Activated T-helper 17 cell treated with anti-CD3 and anti-CD28 coated beads, Interleukin-2, amount 50 U/mL, for 72 hours (primary cell): Measurements from ENCODE around the gene SCRN1. TPM values are rescaled to one million over a fixed set of nuclear protein-coding genes. Genes with fewer than 3 reads are reported as not detected.

Experiments
- ATAC-seq: fragments of 150-1000 bp; cut with Tn5 transposase; replicated peaks from 2 replicates; pipeline ENCODE4 v1.10.0; 2021; ENCODE audit warnings: mild to moderate bottlenecking, moderate library complexity
- H3K27ac Mint-ChIP-seq: one replicate; pipeline ENCODE4 v1.8.0; 2022; ENCODE audit warnings: mixed read lengths
- H3K27me3 Mint-ChIP-seq: one replicate; pipeline ENCODE4 v1.8.0; 2022; ENCODE audit warnings: mixed read lengths
- H3K36me3 Mint-ChIP-seq: one replicate; pipeline ENCODE4 v1.8.0; 2022; ENCODE audit warnings: low read depth, mild to moderate bottlenecking, mixed read lengths
- H3K4me1 Mint-ChIP-seq: one replicate; pipeline ENCODE4 v1.8.0; 2022; ENCODE audit warnings: mixed read lengths
- H3K4me3 Mint-ChIP-seq: one replicate; pipeline ENCODE4 v1.8.0; 2022; ENCODE audit warnings: mild to moderate bottlenecking, mixed read lengths
- H3K9me3 Mint-ChIP-seq: one replicate; pipeline ENCODE4 v1.8.0; 2022; ENCODE audit warnings: mixed read lengths
- total RNA-seq, 2 donors: library from RNA; stranded (reverse); gene quantifications; one replicate each; pipeline ENCODE4 v1.2.3, GENCODE V29; 2022

Gene SCRN1
- total RNA-seq, 2 donors from 2014 or later: 5.4 to 7.6 TPM

- no peaks in the 10 kb centered on the region for H3K4me1 Mint-ChIP-seq
- no peak overlapping the region for H3K27ac Mint-ChIP-seq
- no peak for ATAC-seq
- no peaks in the 10 kb centered on the region for H3K9me3 Mint-ChIP-seq
- H3K27me3 Mint-ChIP-seq: peaks cover 1% of the 10 kb centered on the region
- H3K4me3 Mint-ChIP-seq: no peak overlapping the region
- H3K36me3 Mint-ChIP-seq: no peaks in the 10 kb centered on the region
Measured at GRCh38 chr7:29890251-29890650, 99.3 kb downstream of the SCRN1 start.

GRCh38 chr7:29889288-29889687 is 100.3 kb downstream of the SCRN1 start:
- Mint-ChIP-seq H3K27me3 (peaks cover 10% of the 10 kb centered on the region), H3K9me3 (no peaks in the 10 kb centered on the region), H3K27ac (no peak overlapping the region), H3K4me3 (no peak overlapping the region), H3K4me1 (no peaks in the 10 kb centered on the region), H3K36me3 (no peaks in the 10 kb centered on the region)
- ATAC-seq: no peak

- H3K27me3 Mint-ChIP-seq: peaks cover 14% of the 10 kb centered on the region
- no peaks in the 10 kb centered on the region for H3K4me1 Mint-ChIP-seq
- H3K27ac Mint-ChIP-seq: no peak overlapping the region
- no peak for ATAC-seq
- H3K36me3 Mint-ChIP-seq: no peaks in the 10 kb centered on the region
- H3K4me3 Mint-ChIP-seq: no peak overlapping the region
- no peaks in the 10 kb centered on the region for H3K9me3 Mint-ChIP-seq
Measured at GRCh38 chr7:29888006-29888405, 101.6 kb downstream of the SCRN1 start.

- no peak overlapping the region for H3K4me3 Mint-ChIP-seq
- no peak overlapping the region for H3K27ac Mint-ChIP-seq
- ATAC-seq: no peak
- H3K4me1 Mint-ChIP-seq: no peaks in the 10 kb centered on the region
- H3K36me3 Mint-ChIP-seq: no peaks in the 10 kb centered on the region
- peaks cover 15% of the 10 kb centered on the region for H3K27me3 Mint-ChIP-seq
- no peaks in the 10 kb centered on the region for H3K9me3 Mint-ChIP-seq
Measured at GRCh38 chr7:29886827-29887226, 102.8 kb downstream of the SCRN1 start.

- Mint-ChIP-seq H3K27me3 (peaks cover 15% of the 10 kb centered on the region), H3K27ac (no peak overlapping the region), H3K9me3 (no peaks in the 10 kb centered on the region), H3K36me3 (no peaks in the 10 kb centered on the region), H3K4me3 (no peak overlapping the region), H3K4me1 (no peaks in the 10 kb centered on the region)
- ATAC-seq: no peak
Measured at GRCh38 chr7:29885626-29886025, 104.0 kb downstream of the SCRN1 start.

- Mint-ChIP-seq H3K36me3 (no peaks in the 10 kb centered on the region), H3K9me3 (no peaks in the 10 kb centered on the region), H3K4me3 (no peak overlapping the region), H3K4me1 (no peaks in the 10 kb centered on the region), H3K27ac (no peak overlapping the region), H3K27me3 (peaks cover 15% of the 10 kb centered on the region)
- ATAC-seq: no peak
Measured at GRCh38 chr7:29884399-29885272, 105.0 kb downstream of the SCRN1 start.

- H3K4me3 Mint-ChIP-seq: no peak overlapping the region
- ATAC-seq: no peak
- no peaks in the 10 kb centered on the region for H3K9me3 Mint-ChIP-seq
- no peaks in the 10 kb centered on the region for H3K36me3 Mint-ChIP-seq
- H3K27ac Mint-ChIP-seq: no peak overlapping the region
- peaks cover 15% of the 10 kb centered on the region for H3K27me3 Mint-ChIP-seq
- H3K4me1 Mint-ChIP-seq: no peaks in the 10 kb centered on the region
Measured at GRCh38 chr7:29883462-29884398, 105.9 kb downstream of the SCRN1 start.

- H3K9me3 Mint-ChIP-seq: no peaks in the 10 kb centered on the region
- no peak overlapping the region for H3K4me3 Mint-ChIP-seq
- no peak overlapping the region for H3K27ac Mint-ChIP-seq
- no peaks in the 10 kb centered on the region for H3K36me3 Mint-ChIP-seq
- no peak for ATAC-seq
- peaks cover 22% of the 10 kb centered on the region for H3K27me3 Mint-ChIP-seq
- H3K4me1 Mint-ChIP-seq: no peaks in the 10 kb centered on the region
Measured at GRCh38 chr7:29882481-29882880, 107.1 kb downstream of the SCRN1 start.

- peaks cover 25% of the 10 kb centered on the region for H3K27me3 Mint-ChIP-seq
- no peaks in the 10 kb centered on the region for H3K36me3 Mint-ChIP-seq
- H3K4me3 Mint-ChIP-seq: no peak overlapping the region
- no peaks in the 10 kb centered on the region for H3K4me1 Mint-ChIP-seq
- no peak overlapping the region for H3K27ac Mint-ChIP-seq
- ATAC-seq: no peak
- no peaks in the 10 kb centered on the region for H3K9me3 Mint-ChIP-seq
Measured at GRCh38 chr7:29881724-29882123, 107.9 kb downstream of the SCRN1 start.

- H3K4me3 Mint-ChIP-seq: no peak overlapping the region
- H3K36me3 Mint-ChIP-seq: no peaks in the 10 kb centered on the region
- H3K27ac Mint-ChIP-seq: no peak overlapping the region
- H3K9me3 Mint-ChIP-seq: no peaks in the 10 kb centered on the region
- peak; percentile 67 for ATAC-seq
- H3K27me3 Mint-ChIP-seq: peaks cover 22% of the 10 kb centered on the region
- H3K4me1 Mint-ChIP-seq: no peaks in the 10 kb centered on the region
Measured at GRCh38 chr7:29879609-29880008, 110.0 kb downstream of the SCRN1 start.

- H3K4me3 Mint-ChIP-seq: no peak overlapping the region
Measured at GRCh38 chr7:29878081-29878688, 111.4 kb downstream of the SCRN1 start.

GRCh38 chr7:29877196-29877595 is 112.4 kb downstream of the SCRN1 start:
- Mint-ChIP-seq H3K9me3 (no peaks in the 10 kb centered on the region), H3K4me1 (no peaks in the 10 kb centered on the region), H3K36me3 (no peaks in the 10 kb centered on the region), H3K4me3 (no peak overlapping the region), H3K27ac (no peak overlapping the region), H3K27me3 (peaks cover 17% of the 10 kb centered on the region)
- no peak for ATAC-seq

More at GRCh38 chr7:29878081-29878688, 111.4 kb downstream of the SCRN1 start:
- Mint-ChIP-seq H3K4me1 (no peaks in the 10 kb centered on the region), H3K9me3 (no peaks in the 10 kb centered on the region), H3K36me3 (no peaks in the 10 kb centered on the region), H3K27ac (no peak overlapping the region), H3K27me3 (peaks cover 20% of the 10 kb centered on the region)
- ATAC-seq: no peak

- no peaks in the 10 kb centered on the region for H3K4me1 Mint-ChIP-seq
- no peak overlapping the region for H3K4me3 Mint-ChIP-seq
- H3K9me3 Mint-ChIP-seq: no peaks in the 10 kb centered on the region
- no peak overlapping the region for H3K27ac Mint-ChIP-seq
- ATAC-seq: no peak
- H3K27me3 Mint-ChIP-seq: peaks cover 21% of the 10 kb centered on the region
- no peaks in the 10 kb centered on the region for H3K36me3 Mint-ChIP-seq
Measured at GRCh38 chr7:29875741-29876140, 113.9 kb downstream of the SCRN1 start.

GRCh38 chr7:29873644-29874294 is 115.8 kb downstream of the SCRN1 start:
- Mint-ChIP-seq H3K4me3 (no peak overlapping the region), H3K9me3 (no peaks in the 10 kb centered on the region), H3K27ac (no peak overlapping the region), H3K27me3 (peaks cover 27% of the 10 kb centered on the region), H3K36me3 (no peaks in the 10 kb centered on the region), H3K4me1 (no peaks in the 10 kb centered on the region)
- no peak for ATAC-seq
